Smooth muscle cell (in vitro differentiated cells): Measurements from ENCODE around the gene ADAM15. TPM values are rescaled to one million over a fixed set of nuclear protein-coding genes. Genes with fewer than 3 reads are reported as not detected.

Source experiments
- DNase-seq: peaks from one replicate; lab custom pipeline; 2025; ENCODE audit not compliant: unreplicated experiment; lab: John Stamatoyannopoulos, UW
- H2AFZ ChIP-seq: fragments of 200-600 bp; sonication (generic); 2 replicates; pipeline ENCODE4 v1.6.0; 2016; ENCODE audit warnings: antibody characterized with exemption, low read depth, mild to moderate bottlenecking
- H3F3A ChIP-seq: fragments of 200-600 bp; sonication (generic); 2 replicates; pipeline ENCODE4 v1.6.0; 2017; ENCODE audit warnings: antibody characterized with exemption, low read depth
- H3K27ac ChIP-seq: fragments of 200-600 bp; sonication (generic); 2 replicates; pipeline ENCODE4 v1.5.1; 2016; ENCODE audit warnings: low read depth, mild to moderate bottlenecking
- H3K27me3 ChIP-seq: fragments of 200-600 bp; sonication (generic); 2 replicates; pipeline ENCODE4 v1.6.1; 2016; ENCODE audit warnings: low read depth, mild to moderate bottlenecking
- H3K36me3 ChIP-seq: fragments of 200-600 bp; sonication (generic); 2 replicates; pipeline ENCODE4 v1.5.1; 2016; ENCODE audit warnings: low read depth
- H3K4me1 ChIP-seq: fragments of 200-600 bp; sonication (generic); 2 replicates; pipeline ENCODE4 v1.5.1; 2016; ENCODE audit warnings: low read depth
- H3K4me2 ChIP-seq: fragments of 200-600 bp; sonication (generic); 2 replicates; pipeline ENCODE4 v1.6.0; 2016; ENCODE audit warnings: mild to moderate bottlenecking
- H3K4me3 ChIP-seq: fragments of 200-600 bp; sonication (generic); 2 replicates; pipeline ENCODE4 v1.5.1; 2016; ENCODE audit warnings: mild to moderate bottlenecking
- H3K79me2 ChIP-seq: fragments of 200-600 bp; sonication (generic); 2 replicates; pipeline ENCODE4 v1.6.0; 2016; ENCODE audit warnings: low read depth, mild to moderate bottlenecking
- H3K9ac ChIP-seq: fragments of 200-600 bp; sonication (generic); 2 replicates; pipeline ENCODE4 v1.6.0; 2016; ENCODE audit warnings: low read depth
- H3K9me3 ChIP-seq: fragments of 200-600 bp; sonication (generic); replicated peaks from 2 replicates; pipeline ENCODE4 v1.5.1; 2016; ENCODE audit warnings: low read depth
- H4K20me1 ChIP-seq: fragments of 200-600 bp; sonication (generic); 2 replicates; pipeline ENCODE4 v1.6.0; 2016; ENCODE audit warnings: low read depth
- CTCF ChIP-seq: fragments of 200-600 bp; sonication (generic); IDR thresholded peaks from 2 replicates; pipeline ENCODE4 v1.5.1; 2017; ENCODE audit warnings: borderline replicate concordance, mild to moderate bottlenecking, antibody characterized with exemption; ENCODE audit not compliant: insufficient read depth, poor library complexity, severe bottlenecking
- WGBS: methylation state at CpG from one replicate; pipeline ENCODE4 v1.1.7; 2016; ENCODE audit warnings: low lambda C conversion rate; 5-methylcytosine and 5-hydroxymethylcytosine counted together
- polyA plus RNA-seq: library from polyadenylated mRNA; unstranded; fragments of >200 nt; fragmentation: Nextera tagmentation; extraction: Ambion mirVana; gene quantifications from 2 replicates; pipeline ENCODE4 v1.2.1, GENCODE V29; 2016
- total RNA-seq: library from RNA; depleted of rRNA; stranded (reverse); fragments of >200 nt; gene quantifications from 2 replicates; pipeline ENCODE4 v1.2.3, GENCODE V29; 2014

The ADAM15 gene
- total and polyA plus RNA-seq, 2 experiments from 2014 or later = 41.2 to 45.4 TPM

GRCh38 chr1:155011437-155012025, 39.6 kb upstream of the ADAM15 start:
- Histone ChIP-seq H3K27me3 (no peaks in the 10 kb centered on the region), H3F3A (peaks cover 2% of the 10 kb centered on the region), H3K79me2 (peaks cover 21% of the 10 kb centered on the region), H3K36me3 (no peaks in the 10 kb centered on the region), H3K9ac (no peak overlapping the region), H4K20me1 (peaks cover 66% of the 10 kb centered on the region), H3K4me3 (no peak overlapping the region), H3K4me2 (no peak overlapping the region), H3K9me3 (no peaks in the 10 kb centered on the region), H2AFZ (no peak overlapping the region), H3K4me1 (peaks cover 32% of the 10 kb centered on the region), H3K27ac (no peak overlapping the region)
- TF ChIP-seq CTCF = no peak
- no peak for DNase-seq
- WGBS = 90% methylated on average over 5 of the region's 6 CpGs

- Histone ChIP-seq H3K9me3 (no peaks in the 10 kb centered on the region), H3K27me3 (no peaks in the 10 kb centered on the region), H3K79me2 (peaks cover 19% of the 10 kb centered on the region), H4K20me1 (peaks cover 60% of the 10 kb centered on the region), H3K4me1 (peaks cover 36% of the 10 kb centered on the region), H3F3A (peaks cover 3% of the 10 kb centered on the region), H3K36me3 (no peaks in the 10 kb centered on the region), H3K4me2 (no peak overlapping the region), H3K27ac (no peak overlapping the region), H3K9ac (no peak overlapping the region), H2AFZ (no peak overlapping the region), H3K4me3 (no peak overlapping the region)
- no peak for DNase-seq
- 37% methylated on average over 7 of the region's 9 CpGs for WGBS
- TF ChIP-seq CTCF = no peak
Observed at GRCh38 chr1:155012026-155012546, 39.0 kb upstream of the ADAM15 start.

- Histone ChIP-seq H4K20me1 (peaks cover 51% of the 10 kb centered on the region), H2AFZ (no peak overlapping the region), H3K9ac (no peak overlapping the region), H3K4me1 (peaks cover 36% of the 10 kb centered on the region), H3K27me3 (no peaks in the 10 kb centered on the region), H3K4me3 (no peak overlapping the region), H3K79me2 (peaks cover 10% of the 10 kb centered on the region), H3K36me3 (no peaks in the 10 kb centered on the region), H3K9me3 (no peaks in the 10 kb centered on the region), H3F3A (peaks cover 3% of the 10 kb centered on the region), H3K27ac (no peak overlapping the region), H3K4me2 (no peak overlapping the region)
- 96% methylated on average over 3 of the region's 3 CpGs for WGBS
- no peak for TF ChIP-seq CTCF
- DNase-seq = no peak
Observed at GRCh38 chr1:155012776-155013602, 38.1 kb upstream of the ADAM15 start.
